ENCODE measurements around the gene CSF2RB. TPM values are rescaled to one million over a fixed set of nuclear protein-coding genes. Genes with fewer than 3 reads are reported as not detected.

Gene CSF2RB
- total and polyA plus RNA-seq, 10 of the 15 experiments (the other 5 are each of a cell fraction or from before 2014, with no cell fraction given) = 0.82 to 12.5 (median 5.4) TPM

GRCh38 chr22:36946421-36947158 lies 33.2 kb downstream of the CSF2RB start:
- Histone ChIP-seq H3K36me3 (ENCODE audit: control insufficient read depth in 2 of 2, insufficient read depth in 2 of 2, low read length in 1 of 2) (no peaks in the 10 kb centered on the region), H3K4me3 (no peak overlapping the region), H3K4me2 (ENCODE audit: control insufficient read depth, insufficient read depth) (no peak overlapping the region), H3K27ac (ENCODE audit: control insufficient read depth, insufficient read depth) (no peak overlapping the region), H2AFZ (ENCODE audit: control insufficient read depth, low read depth, low read length) (peak overlapping the region; percentile 42; the same call in 1 of the 2 replicates), H4K20me1 (ENCODE audit: control insufficient read depth, insufficient read depth) (no peaks in the 10 kb centered on the region), H3K9me3 (replicated peaks; ENCODE audit: control insufficient read depth, insufficient read depth, low read length) (no peaks in the 10 kb centered on the region; the same call in 2 of the 3 replicates), H3K79me2 (ENCODE audit: control insufficient read depth, insufficient read depth, low read length) (no peaks in the 10 kb centered on the region), H3K4me1 (ENCODE audit: control insufficient read depth, insufficient read depth, low read length) (peaks cover 16% of the 10 kb centered on the region), H3K27me3 (replicated peaks in 1 of 2; ENCODE audit: control insufficient read depth in 2 of 2, insufficient read depth in 2 of 2, low read length in 1 of 2) (no peaks in the 10 kb centered on the region), H3K9ac (ENCODE audit: control insufficient read depth, insufficient read depth, low read length) (no peak overlapping the region)
- ChIA-PET SMC1A (ENCODE audit: uncharacterized antibody, unreplicated experiment) (interaction anchor here (0.8 to 1.6 kb wide), 13 partner anchors 9 to 504 kb away, joined by 3 to 11 read pairs (median 4); no protein-coding TSS in a partner anchor), CTCF (interaction anchor here (0.6 to 4.0 kb wide), 22 partner anchors 11 to 437 kb away, joined by 3 to 33 read pairs (median 4); partner anchors contain the start of gene NCF4), RAD21 (ENCODE audit: unreplicated experiment) (interaction anchor here (0.7 to 2.7 kb wide), 4 partner anchors 26 to 91 kb away, joined by 3 to 19 read pairs (median 4); no protein-coding TSS in a partner anchor), POLR2A (interaction anchor here (1.5 kb wide), 1 partner anchor 86 kb away, joined by 5 read pairs; the partner anchor contains the start of gene NCF4)
- WGBS (ENCODE audit: insufficient coverage, insufficient replicate concordance, low lambda C conversion rate, missing lambda C conversion rate) = 0% methylated on average over 4 of the region's 4 CpGs
- FAIRE-seq (no peak), DNase-seq (ENCODE audit: low read depth, low spot score) (no peak), ATAC-seq (peak; percentile 68)
- in situ Hi-C loops (cut with MboI) = no loop called here
- TF ChIP-seq CTCF (IDR thresholded peaks at IDR 0.05 in 2 of 3, conservative IDR thresholded peaks at IDR 0.05 in 1 of 3; ENCODE audit: control insufficient read depth in 2 of 3, extremely low read depth in 1 of 3, insufficient read depth in 1 of 3, low read depth in 3 of 3, low read length in 3 of 3) = peak in 2 of 3 experiments; percentile 21 to 39; a peak in 5 of 6 replicates
- no peak for TF ChIP-seq ZNF24 (IDR thresholded peaks at IDR 0.05)
- TF ChIP-seq RAD21 (IDR thresholded peaks at IDR 0.05; ENCODE audit: insufficient read depth, low read depth, low read length) = peak; percentile 51
- intact Hi-C loops (cut with micrococcal nuclease; ENCODE audit: unreplicated experiment) = no loop called here
- BruUV-seq (replicated peaks) = no TSS peak

Measured in GM12878 (cell line).